ENCODE measurements around the gene OR1A2. TPM values are rescaled to one million over a fixed set of nuclear protein-coding genes. Genes with fewer than 3 reads are reported as not detected.

Gene OR1A2
- total RNA-seq, 1 donor from 2014 or later = not detected

Other genes starting within 250 kb of the OR1A2 start
- gene OR1D5, start 133.9 kb upstream of the OR1A2 start, total RNA-seq = not detected in 3 replicates
- not detected in 3 replicates for gene OR1D2, start 93.1 kb upstream of the OR1A2 start, total RNA-seq
- gene OR1G1, start 70.0 kb upstream of the OR1A2 start, total RNA-seq = not detected in 3 replicates
- not detected in 3 replicates for gene OR1A1, start 10.1 kb downstream of the OR1A2 start, total RNA-seq
- gene OR3A1, start 100.8 kb downstream of the OR1A2 start, total RNA-seq = not detected in 3 replicates
- not detected in 3 replicates for gene OR3A2, start 188.8 kb downstream of the OR1A2 start, total RNA-seq
- not detected in 3 replicates for gene OR1E1, start 200.9 kb downstream of the OR1A2 start, total RNA-seq
- not detected in 3 replicates for gene OR3A3, start 213.9 kb downstream of the OR1A2 start, total RNA-seq
- not detected in 3 replicates for gene OR1E2, start 236.3 kb downstream of the OR1A2 start, total RNA-seq

Measured in mesothelial cell of epicardium (in vitro differentiated cells).